Measurements from ENCODE around the gene IRAG1.

The IRAG1 gene

GRCh38 chr11:10730151-10730550, 36.6 kb upstream of the IRAG1 start:
- no peak overlapping the region for H3K27ac ChIP-seq
- no peaks in the 10 kb centered on the region for H3K36me3 ChIP-seq (replicated peaks)
- DNase-seq, result no peak
- in situ Hi-C loops (cut with HindIII; ENCODE audit: low pct_ligation_motif_present, low sequenced_read_pairs), result no loop called here
- no peaks in the 10 kb centered on the region for H3K27me3 ChIP-seq (replicated peaks)
- no peak overlapping the region for H3K4me3 ChIP-seq (ENCODE audit: low read depth, low read length)
- no peak for TF ChIP-seq CTCF (IDR thresholded peaks at IDR 0.05; ENCODE audit: low read depth, low read length, missing control alignments)

- in situ Hi-C loops (cut with HindIII; ENCODE audit: low pct_ligation_motif_present, low sequenced_read_pairs), result no loop called here
- Histone ChIP-seq H3K36me3 (replicated peaks) (no peaks in the 10 kb centered on the region), H3K27ac (no peak overlapping the region), H3K27me3 (replicated peaks) (no peaks in the 10 kb centered on the region), H3K4me3 (ENCODE audit: low read depth, low read length) (peak overlapping the region; percentile 48)
- TF ChIP-seq CTCF (IDR thresholded peaks at IDR 0.05; ENCODE audit: low read depth, low read length, missing control alignments), result no peak
- DNase-seq, result no peak
Measured at GRCh38 chr11:10728789-10729472, 35.4 kb upstream of the IRAG1 start.

GRCh38 chr11:10728154-10728553, 34.6 kb upstream of the IRAG1 start:
- TF ChIP-seq CTCF (IDR thresholded peaks at IDR 0.05; ENCODE audit: low read depth, low read length, missing control alignments), result no peak
- DNase-seq, result no peak
- Histone ChIP-seq H3K27ac (no peak overlapping the region), H3K36me3 (replicated peaks) (no peaks in the 10 kb centered on the region), H3K27me3 (replicated peaks) (no peaks in the 10 kb centered on the region), H3K4me3 (ENCODE audit: low read depth, low read length) (no peak overlapping the region)
- in situ Hi-C loops (cut with HindIII; ENCODE audit: low pct_ligation_motif_present, low sequenced_read_pairs), result no loop called here

GRCh38 chr11:10727146-10727851, 33.7 kb upstream of the IRAG1 start:
- in situ Hi-C loops (cut with HindIII; ENCODE audit: low pct_ligation_motif_present, low sequenced_read_pairs), result no loop called here
- DNase-seq, result no peak

GRCh38 chr11:10725907-10726253, 32.3 kb upstream of the IRAG1 start:
- H3K27me3 ChIP-seq (replicated peaks), result no peaks in the 10 kb centered on the region
- in situ Hi-C loops (cut with HindIII; ENCODE audit: low pct_ligation_motif_present, low sequenced_read_pairs), result no loop called here
- H3K36me3 ChIP-seq (replicated peaks), result no peaks in the 10 kb centered on the region
- TF ChIP-seq CTCF (IDR thresholded peaks at IDR 0.05; ENCODE audit: low read depth, low read length, missing control alignments), result no peak
- no peak overlapping the region for H3K4me3 ChIP-seq (ENCODE audit: low read depth, low read length)
- DNase-seq, result no peak
- no peak overlapping the region for H3K27ac ChIP-seq

More at GRCh38 chr11:10727146-10727851, 33.7 kb upstream of the IRAG1 start:
- H3K27me3 ChIP-seq (replicated peaks), result no peaks in the 10 kb centered on the region
- no peak for TF ChIP-seq CTCF (IDR thresholded peaks at IDR 0.05; ENCODE audit: low read depth, low read length, missing control alignments)
- no peak overlapping the region for H3K27ac ChIP-seq
- no peak overlapping the region for H3K4me3 ChIP-seq (ENCODE audit: low read depth, low read length)
- H3K36me3 ChIP-seq (replicated peaks), result no peaks in the 10 kb centered on the region

Data from brain microvascular endothelial cell (primary cell).